Left lung (tissue), 10 donors: ENCODE data around the gene ZNF391. TPM values are rescaled to one million over a fixed set of nuclear protein-coding genes. Genes with fewer than 3 reads are reported as not detected.

Experiments used
- ATAC-seq: fragments of 200-7000 bp; cut with Tn5 transposase; one replicate; pipeline ENCODE4 v1.9.1; 2020; ENCODE audit warnings: moderate library complexity
- DNase-seq, 4 donors: peaks; one replicate each; pipeline ENCODE4 v3.0.0-alpha.2; 2013 to 2020
- H3K27ac ChIP-seq, 2 donors: fragments of 200-600 bp; sonication (generic) in 1 of 2; one replicate each; pipeline versions ENCODE4 v1.5.0 to v1.8.0; 2020 to 2021
- H3K27me3 ChIP-seq, 2 donors: fragments of 200-600 bp; sonication (generic) in 1 of 2; one replicate each; pipeline versions ENCODE4 v1.5.0 to v1.8.0; 2020 to 2021
- H3K36me3 ChIP-seq, 2 donors: fragments of 200-600 bp; sonication (generic) in 1 of 2; one replicate each; pipeline versions ENCODE4 v1.5.0 to v1.8.0; 2020 to 2021
- H3K4me1 ChIP-seq, 2 donors: fragments of 200-600 bp; one replicate each; pipeline ENCODE4 v1.8.0; 2021
- H3K4me3 ChIP-seq, 2 donors: fragments of 200-600 bp; sonication (generic) in 1 of 2; one replicate each; pipeline versions ENCODE4 v1.5.0 to v1.8.0; 2020 to 2021; ENCODE audit warnings: mild to moderate bottlenecking in 1 of 2
- H3K9me3 ChIP-seq, 2 donors: fragments of 200-600 bp; sonication (generic) in 1 of 2; one replicate each; pipeline versions ENCODE4 v1.5.0 to v1.8.0; 2020 to 2021
- CTCF ChIP-seq, 2 donors: fragments of 200-600 bp; sonication (generic) in 1 of 2; IDR thresholded peaks; one replicate each; pipeline versions ENCODE4 v1.5.0 to v1.8.0; 2021; ENCODE audit warnings: antibody characterized with exemption in 2 of 2
- intact Hi-C, 2 donors: fragments of 100-400 bp; cut with DNase I; formaldehyde crosslinking; loops; one replicate each; pipeline versions ENCODE4 v1.11.2 to v1.14.2; 2022
- polyA plus RNA-seq, 6 donors: library from polyadenylated mRNA; unstranded; fragments of 120-200 nt; gene quantifications; one replicate each; pipeline ENCODE4 v1.2.1, GENCODE V29; 2013; ENCODE audit not compliant: insufficient read length in 6 of 6
- total RNA-seq, 2 donors: library from RNA; stranded (reverse); fragmentation: NEBNext Ultra II Directional; extraction: Animal tissue kit (Norgen Biotek cat#: 25700); gene quantifications; one replicate each; pipeline ENCODE4 v1.2.1, GENCODE V29; 2021
- donor health status: DM: no; HTN: yes; CAD: no.
- donor health status: DM: no; HTN: no; CAD: no.

Gene ZNF391
- total and polyA plus RNA-seq, 8 donors, result 2.5 to 20.3 (median 15.3) TPM

- DNase-seq (no peak), ATAC-seq (no peak)
- Histone ChIP-seq H3K27me3 (no peaks in the 10 kb centered on the region), H3K36me3 (peaks cover 6 to 54% of the 10 kb centered on the region in 2 donors), H3K4me3 (no peak overlapping the region), H3K27ac (no peak overlapping the region), H3K9me3 (peaks cover 7 to 99% of the 10 kb centered on the region in 2 donors), H3K4me1 (no peaks in the 10 kb centered on the region)
- intact Hi-C loops, result no loop called here
- no peak for TF ChIP-seq CTCF (IDR thresholded peaks at IDR 0.05)
These were observed 59.9 kb downstream of the ZNF391 start for GRCh38 chr6:27448456-27448855.

GRCh38 chr6:27451660-27452390 lies 63.3 kb downstream of the ZNF391 start:
- Histone ChIP-seq H3K4me1 (no peaks in the 10 kb centered on the region), H3K4me3 (no peak overlapping the region), H3K9me3 (peaks cover 7 to 100% of the 10 kb centered on the region in 2 donors), H3K36me3 (peaks cover 10 to 84% of the 10 kb centered on the region in 2 donors), H3K27ac (no peak overlapping the region), H3K27me3 (no peaks in the 10 kb centered on the region)
- no peak for ATAC-seq
- DNase-seq, result no peak
- TF ChIP-seq CTCF (IDR thresholded peaks at IDR 0.05), result no peak
- intact Hi-C loops, result no loop called here

- peaks cover 10 to 91% of the 10 kb centered on the region in 2 donors for H3K36me3 ChIP-seq
- ATAC-seq, result no peak
- intact Hi-C loops, result no loop called here
These were observed 63.9 kb downstream of the ZNF391 start for GRCh38 chr6:27452496-27452897.

More at GRCh38 chr6:27452496-27452897, 63.9 kb downstream of the ZNF391 start:
- Histone ChIP-seq H3K4me1 (no peaks in the 10 kb centered on the region), H3K4me3 (no peak overlapping the region), H3K27me3 (no peaks in the 10 kb centered on the region), H3K27ac (no peak overlapping the region), H3K9me3 (peaks cover 7 to 100% of the 10 kb centered on the region in 2 donors)
- no peak for TF ChIP-seq CTCF (IDR thresholded peaks at IDR 0.05)
- no peak for DNase-seq

Other genes starting within 250 kb of the ZNF391 start
- gene PRSS16, start 141.1 kb upstream of the ZNF391 start, total RNA-seq, result 10 to 100 TPM; 12.3 to 18.3 TPM
- gene PRSS16, start 141.1 kb upstream of the ZNF391 start, polyA plus RNA-seq, result 1 to 10 TPM; 3.4 to 6.0 (median 4.4) TPM
- not detected for gene POM121L2, start 76.5 kb upstream of the ZNF391 start, total RNA-seq
- under 1 TPM in 1 of 6 donors, not detected in 5; 0.10 TPM for gene POM121L2, start 76.5 kb upstream of the ZNF391 start, polyA plus RNA-seq
- 1 to 10 TPM; 6.0 TPM for gene ZNF184, start 84.3 kb downstream of the ZNF391 start, total RNA-seq
- gene ZNF184, start 84.3 kb downstream of the ZNF391 start, polyA plus RNA-seq, result 10 to 100 TPM; 15.8 to 21.2 (median 16.8) TPM